Calu3 (cell line): ENCODE measurements around the gene CLPSL2. TPM values are rescaled to one million over a fixed set of nuclear protein-coding genes. Genes with fewer than 3 reads are reported as not detected.
A peak's percentile ranks its signal among the peaks of the same experiment; 100 is the strongest.
"Not testable (repeated sequence)": the region's sequence is repeated elsewhere in the genome, so short reads cannot be mapped to it uniquely, and the experiment has no call there.

Experiments
- BruUV-seq: library from RNA; stranded (reverse); fragments of 400-500 nt; replicated peaks from 2 replicates; lab custom pipeline; 2021; lab: Mats Ljungman, UMichigan
- CTCF ChIA-PET: fragments of 300-600 bp; sonication (Branson Sonifier 250); formaldehyde crosslinking; loops from one replicate; lab custom pipeline; 2022; ENCODE audit warnings: antibody characterized with exemption; lab: Charles Lee
- DNase-seq: peaks from one replicate; pipeline ENCODE4 v3.0.0; 2022
- H3K27ac Mint-ChIP-seq: one replicate; pipeline ENCODE4 v1.8.0; 2022; ENCODE audit warnings: mixed read lengths; ENCODE audit not compliant: unreplicated experiment
- H3K27me3 Mint-ChIP-seq: one replicate; pipeline ENCODE4 v1.8.0; 2022; ENCODE audit warnings: mixed read lengths; ENCODE audit not compliant: unreplicated experiment
- H3K36me3 Mint-ChIP-seq: one replicate; pipeline ENCODE4 v1.8.0; 2022; ENCODE audit warnings: mild to moderate bottlenecking, moderate library complexity, mixed read lengths; ENCODE audit not compliant: insufficient read depth, unreplicated experiment
- H3K4me1 Mint-ChIP-seq: one replicate; pipeline ENCODE4 v1.8.0; 2022; ENCODE audit warnings: mild to moderate bottlenecking, low read depth, mixed read lengths; ENCODE audit not compliant: unreplicated experiment
- H3K4me3 Mint-ChIP-seq: one replicate; pipeline ENCODE4 v1.8.0; 2022; ENCODE audit warnings: mild to moderate bottlenecking, low read depth, moderate library complexity, mixed read lengths; ENCODE audit not compliant: unreplicated experiment
- H3K9me3 Mint-ChIP-seq: one replicate; pipeline ENCODE4 v1.8.0; 2022; ENCODE audit warnings: low read depth, mixed read lengths; ENCODE audit not compliant: unreplicated experiment
- CTCF ChIP-seq: fragments of 200-600 bp; IDR thresholded peaks from one replicate; pipeline ENCODE4 v1.8.0; 2022; ENCODE audit warnings: antibody characterized with exemption; ENCODE audit not compliant: unreplicated experiment
- intact Hi-C: fragments of 100-400 bp; cut with micrococcal nuclease; formaldehyde crosslinking; loops from one replicate; pipeline ENCODE4 v1.10.0; 2022; ENCODE audit not compliant: unreplicated experiment
- total RNA-seq: library from RNA; stranded (reverse); gene quantifications from 2 replicates; pipeline ENCODE4 v1.2.3, GENCODE V29; 2022

Gene CLPSL2
- total RNA-seq, 1 experiment from 2014 or later = not detected

DNA sequence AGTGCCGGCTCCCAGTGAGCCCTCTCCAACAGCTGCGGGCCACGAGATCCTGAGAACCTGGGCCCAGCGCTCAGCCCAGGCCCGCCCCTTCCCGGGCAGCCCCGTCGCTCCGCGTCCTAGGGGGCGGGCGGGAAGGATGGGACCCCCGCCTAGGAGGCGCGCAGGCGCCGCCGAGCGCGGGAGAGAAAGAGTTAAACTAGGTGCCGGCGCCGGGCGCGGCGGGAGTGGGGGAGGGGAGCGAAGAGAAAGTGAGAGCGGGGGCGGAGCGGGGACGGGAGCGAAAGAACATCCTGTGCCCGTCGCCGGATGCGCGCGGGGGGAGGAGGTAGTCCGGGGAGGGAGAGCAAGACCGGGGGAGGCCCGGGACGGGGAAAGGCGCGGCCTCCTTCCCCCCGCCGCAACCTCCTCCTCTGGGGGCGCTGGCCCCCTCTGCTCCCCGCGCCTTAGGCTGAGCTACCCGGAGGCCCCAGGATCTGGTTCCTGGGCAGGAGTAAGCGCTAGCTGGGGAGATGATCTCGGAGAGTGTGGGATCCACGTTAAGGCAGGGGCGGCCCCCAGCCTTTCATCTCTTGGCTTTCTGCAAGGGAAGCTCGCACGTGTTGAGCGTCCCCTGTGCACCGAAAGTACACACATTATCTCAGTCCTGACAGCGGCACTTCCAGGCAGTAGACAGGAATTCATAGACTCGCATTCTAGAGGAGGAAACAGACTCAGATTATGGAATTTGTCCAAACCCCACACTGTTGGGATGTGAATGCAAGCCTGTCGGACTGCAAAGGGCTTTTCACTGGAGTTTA lies 44.5 kb upstream of the CLPSL2 start:
- H3K4me3 Mint-ChIP-seq = peak overlapping the region; percentile 81
- intact Hi-C loops = no loop called here
- H3K36me3 Mint-ChIP-seq = peaks cover 19% of the 10 kb centered on the region
- H3K27ac Mint-ChIP-seq = no peak overlapping the region
- peaks cover 26% of the 10 kb centered on the region for H3K4me1 Mint-ChIP-seq
- H3K27me3 Mint-ChIP-seq = no peaks in the 10 kb centered on the region
- H3K9me3 Mint-ChIP-seq = no peaks in the 10 kb centered on the region
- no TSS peak for BruUV-seq
- no peak for TF ChIP-seq CTCF
- DNase-seq = peak; percentile 91
- CTCF ChIA-PET = interaction anchor here (0.6 kb wide), 1 partner anchor 108 kb away, joined by 3 read pairs; no protein-coding TSS in a partner anchor

- intact Hi-C loops = no loop called here
- Mint-ChIP-seq H3K4me3 (no peak overlapping the region), H3K4me1 (peaks cover 20% of the 10 kb centered on the region), H3K9me3 (no peaks in the 10 kb centered on the region), H3K27me3 (no peaks in the 10 kb centered on the region), H3K36me3 (peaks cover 10% of the 10 kb centered on the region), H3K27ac (no peak overlapping the region)
- no peak for TF ChIP-seq CTCF
- no TSS peak for BruUV-seq
- CTCF ChIA-PET = interaction anchor here (0.8 kb wide), 1 partner anchor 77 kb away, joined by 3 read pairs; no protein-coding TSS in a partner anchor
- DNase-seq = no peak
Measured at GRCh38 chr6:35733633-35734032, 42.8 kb upstream of the CLPSL2 start.

DNA sequence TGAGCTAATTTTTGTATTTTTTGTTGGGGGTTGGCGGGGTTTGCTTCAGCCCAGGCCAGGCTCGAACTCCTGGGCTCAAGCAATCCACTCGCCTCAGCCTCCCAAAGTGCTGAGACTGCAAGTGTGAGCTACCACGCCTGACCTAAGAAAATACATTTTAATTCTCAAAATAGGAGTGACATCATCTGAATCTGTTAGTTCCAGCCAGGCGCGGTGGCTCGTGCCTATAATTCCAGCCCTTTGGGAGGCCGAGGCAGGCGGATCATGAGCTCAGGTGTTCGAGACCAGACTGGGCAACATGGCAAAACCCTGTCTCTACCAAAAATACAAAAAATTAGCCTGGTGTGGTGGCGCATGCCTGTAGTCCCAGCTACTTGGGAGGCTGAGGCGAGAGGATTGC lies 42.1 kb upstream of the CLPSL2 start:
- H3K4me3 Mint-ChIP-seq, H3K27ac Mint-ChIP-seq, intact Hi-C loops, H3K36me3 Mint-ChIP-seq, BruUV-seq, DNase-seq, H3K27me3 Mint-ChIP-seq, H3K9me3 Mint-ChIP-seq: not testable (repeated sequence)
- CTCF ChIA-PET = interaction anchor here (0.7 kb wide), 2 partner anchors 160 to 361 kb away, joined by 4 to 5 read pairs; no protein-coding TSS in a partner anchor
- peaks cover 15% of the 10 kb centered on the region for H3K4me1 Mint-ChIP-seq

- CTCF ChIA-PET = interaction anchor here (1.2 to 2.9 kb wide), 6 partner anchors 20 to 214 kb away, joined by 3 to 28 read pairs (median 10); no protein-coding TSS in a partner anchor
- no TSS peak for BruUV-seq
- no peak for TF ChIP-seq CTCF
- Mint-ChIP-seq H3K4me3 (no peak overlapping the region), H3K27ac (no peak overlapping the region), H3K27me3 (no peaks in the 10 kb centered on the region), H3K9me3 (no peaks in the 10 kb centered on the region), H3K4me1 (peaks cover 7% of the 10 kb centered on the region), H3K36me3 (peaks cover 10% of the 10 kb centered on the region)
- DNase-seq = no peak
- intact Hi-C loops = loop anchor here (5.0 kb wide), 2 partner anchors 48 to 133 kb away; partner anchors contain the start of gene FKBP5
Measured at GRCh38 chr6:35735452-35735851, 40.9 kb upstream of the CLPSL2 start.
